GM23338 (cell line): ENCODE data around the gene PPP2R5A. TPM values are rescaled to one million over a fixed set of nuclear protein-coding genes. Genes with fewer than 3 reads are reported as not detected.

Experiments
- ATAC-seq: fragments of 200-7000 bp; cut with Tn5 transposase; 3 replicates; pipeline ENCODE4 v1.9.1; 2020
- DNase-seq: peaks from one replicate; pipeline ENCODE4 v3.0.0-alpha.2; 2015; ENCODE audit warnings: low spot score
- H2AFZ ChIP-seq: fragments of 200-600 bp; sonication (generic); 2 replicates; pipeline ENCODE4 v1.8.0; 2016; ENCODE audit warnings: antibody characterized with exemption, mild to moderate bottlenecking, moderate library complexity
- H3F3A ChIP-seq: fragments of 200-600 bp; sonication (generic); replicated peaks from 2 replicates; pipeline ENCODE4 v1.8.0; 2017; ENCODE audit warnings: antibody characterized with exemption, mixed run types, low read depth
- H3K27ac ChIP-seq: fragments of 200-600 bp; sonication (generic); 2 replicates; pipeline ENCODE4 v1.6.1; 2016; ENCODE audit warnings: low read depth
- H3K27me3 ChIP-seq: fragments of 200-600 bp; sonication (generic); 2 replicates; pipeline ENCODE4 v1.8.0; 2016; ENCODE audit warnings: mild to moderate bottlenecking, mixed run types, moderate library complexity; ENCODE audit not compliant: insufficient read depth
- H3K36me3 ChIP-seq: fragments of 200-600 bp; sonication (generic); 2 replicates; pipeline ENCODE4 v1.8.0; 2016; ENCODE audit warnings: mild to moderate bottlenecking; ENCODE audit not compliant: insufficient read depth
- H3K4me1 ChIP-seq: fragments of 200-600 bp; sonication (generic); 2 replicates; pipeline ENCODE4 v1.8.0; 2016; ENCODE audit warnings: mild to moderate bottlenecking, moderate library complexity; ENCODE audit not compliant: insufficient read depth
- H3K4me2 ChIP-seq: fragments of 200-600 bp; sonication (generic); 2 replicates; pipeline ENCODE4 v1.7.1; 2017; ENCODE audit warnings: mixed run types
- H3K4me3 ChIP-seq: fragments of 200-600 bp; sonication (generic); 2 replicates; pipeline ENCODE4 v1.6.1; 2016; ENCODE audit warnings: mixed run types
- H3K79me2 ChIP-seq: fragments of 200-600 bp; sonication (generic); replicated peaks from 2 replicates; pipeline ENCODE4 v1.8.0; 2017; ENCODE audit warnings: mild to moderate bottlenecking; ENCODE audit not compliant: insufficient read depth
- H3K9me2 ChIP-seq: fragments of 200-600 bp; sonication (generic); 2 replicates; pipeline ENCODE4 v1.8.0; 2017; ENCODE audit not compliant: insufficient read depth
- H4K20me1 ChIP-seq: fragments of 200-600 bp; sonication (generic); replicated peaks from 2 replicates; pipeline ENCODE4 v1.8.0; 2017; ENCODE audit warnings: mild to moderate bottlenecking; ENCODE audit not compliant: insufficient read depth
- H3K27ac Mint-ChIP-seq: 2 replicates; pipeline ENCODE4 v1.8.0; 2020; ENCODE audit warnings: inconsistent platforms, mild to moderate bottlenecking, moderate library complexity, mixed read lengths
- H3K27me3 Mint-ChIP-seq: 3 replicates; pipeline ENCODE4 v1.8.0; 2022; ENCODE audit warnings: low read depth, mild to moderate bottlenecking, moderate library complexity, mixed read lengths, inconsistent platforms; ENCODE audit not compliant: insufficient read depth, poor library complexity
- H3K36me3 Mint-ChIP-seq: 3 replicates; pipeline ENCODE4 v1.8.0; 2021; ENCODE audit warnings: low read depth, mild to moderate bottlenecking, inconsistent platforms, moderate library complexity, mixed read lengths
- H3K4me1 Mint-ChIP-seq: 3 replicates; pipeline ENCODE4 v1.8.0; 2020; ENCODE audit warnings: mild to moderate bottlenecking, inconsistent platforms, mixed read lengths
- H3K4me3 Mint-ChIP-seq: 3 replicates; pipeline ENCODE4 v1.8.0; 2021; ENCODE audit warnings: moderate library complexity, mild to moderate bottlenecking, inconsistent platforms, mixed read lengths
- H3K9me3 Mint-ChIP-seq: 3 replicates; pipeline ENCODE4 v1.8.0; 2020; ENCODE audit warnings: moderate library complexity, mild to moderate bottlenecking, inconsistent platforms, mixed read lengths
- EZH2phosphoT487 ChIP-seq: fragments of 200-600 bp; sonication (generic); IDR thresholded peaks from one replicate; pipeline ENCODE4 v1.8.1; 2018; ENCODE audit warnings: antibody characterized with exemption; ENCODE audit not compliant: unreplicated experiment
- NANOG ChIP-seq: IDR thresholded peaks from 2 replicates; pipeline ENCODE4 v1.6.1; 2016; ENCODE audit warnings: antibody characterized with exemption, borderline replicate concordance
- STAT1 ChIP-seq: IDR thresholded peaks from one replicate; pipeline ENCODE4 v1.6.1; 2016; ENCODE audit warnings: antibody characterized with exemption; ENCODE audit not compliant: unreplicated experiment
- ZNF114 ChIP-seq: fragments of 250-450 bp; sonication (Bioruptor Pico); IDR thresholded peaks from 2 replicates; pipeline ENCODE4 v1.5.0; 2020; ENCODE audit warnings: mild to moderate bottlenecking, moderate library complexity
- polyA plus RNA-seq: library from polyadenylated mRNA; unstranded; fragments of >200 nt; fragmentation: Nextera tagmentation; extraction: Ambion mirVana; gene quantifications from 2 replicates; pipeline ENCODE4 v1.2.1, GENCODE V29; 2016
- total RNA-seq: library from RNA; depleted of rRNA; stranded (reverse); fragments of >200 nt; shearing (Covaris generic); gene quantifications from 2 replicates; pipeline ENCODE4 v1.2.3, GENCODE V29; 2014
- TF ChIP-seq, protein P1 (sequence below): fragments of 250-450 bp; sonication (Bioruptor Pico); IDR thresholded peaks from 2 replicates; pipeline ENCODE4 v1.5.0; 2020; ENCODE audit warnings: mild to moderate bottlenecking, moderate library complexity
- TF ChIP-seq, protein P2 (sequence below), 2 experiments: fragments of 200-600 bp in 1 of 2; sonication (generic) in 1 of 2; conservative IDR thresholded peaks; 2 replicates each; pipeline versions ENCODE4 v1.5.1 to v1.6.1; 2016 to 2017; ENCODE audit warnings: antibody characterized with exemption in 2 of 2, low read depth in 2 of 2, mild to moderate bottlenecking in 2 of 2, moderate library complexity in 1 of 2

PPP2R5A gene
- total and polyA plus RNA-seq, 2 experiments from 2014 or later, result 16.2 to 43.5 TPM

DNA sequence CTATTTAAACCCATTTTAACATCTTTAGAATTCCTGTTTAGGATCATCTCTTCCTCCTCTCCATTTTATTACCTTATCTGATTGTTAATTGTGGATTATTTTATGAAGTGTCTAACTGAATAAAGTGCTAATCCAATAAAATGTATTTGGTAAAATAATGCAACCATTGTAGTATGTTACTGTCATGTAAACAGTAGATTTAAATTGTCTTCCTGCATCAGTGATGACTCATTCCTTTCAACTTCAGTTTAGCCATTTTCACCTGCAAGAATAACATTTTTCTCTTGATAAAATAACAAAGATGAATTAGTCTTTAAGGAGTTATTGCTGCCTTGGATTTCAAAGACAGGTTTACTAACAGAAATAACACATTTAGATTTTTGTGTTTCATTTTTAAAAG, 5.4 kb downstream of the PPP2R5A start:
- peaks cover 5% of the 10 kb centered on the region for H3K27me3 Mint-ChIP-seq
- peaks cover 35% of the 10 kb centered on the region for H3K4me1 ChIP-seq
- no peak overlapping the region for H3K27ac ChIP-seq
- ATAC-seq (no peak), DNase-seq (no peak)
- no peaks in the 10 kb centered on the region for H4K20me1 ChIP-seq
- TF ChIP-seq ZNF114 (CRISPR knock-in tag), result no peak
- no peak for TF ChIP-seq EZH2phosphoT487
- TF ChIP-seq, protein P1, sequence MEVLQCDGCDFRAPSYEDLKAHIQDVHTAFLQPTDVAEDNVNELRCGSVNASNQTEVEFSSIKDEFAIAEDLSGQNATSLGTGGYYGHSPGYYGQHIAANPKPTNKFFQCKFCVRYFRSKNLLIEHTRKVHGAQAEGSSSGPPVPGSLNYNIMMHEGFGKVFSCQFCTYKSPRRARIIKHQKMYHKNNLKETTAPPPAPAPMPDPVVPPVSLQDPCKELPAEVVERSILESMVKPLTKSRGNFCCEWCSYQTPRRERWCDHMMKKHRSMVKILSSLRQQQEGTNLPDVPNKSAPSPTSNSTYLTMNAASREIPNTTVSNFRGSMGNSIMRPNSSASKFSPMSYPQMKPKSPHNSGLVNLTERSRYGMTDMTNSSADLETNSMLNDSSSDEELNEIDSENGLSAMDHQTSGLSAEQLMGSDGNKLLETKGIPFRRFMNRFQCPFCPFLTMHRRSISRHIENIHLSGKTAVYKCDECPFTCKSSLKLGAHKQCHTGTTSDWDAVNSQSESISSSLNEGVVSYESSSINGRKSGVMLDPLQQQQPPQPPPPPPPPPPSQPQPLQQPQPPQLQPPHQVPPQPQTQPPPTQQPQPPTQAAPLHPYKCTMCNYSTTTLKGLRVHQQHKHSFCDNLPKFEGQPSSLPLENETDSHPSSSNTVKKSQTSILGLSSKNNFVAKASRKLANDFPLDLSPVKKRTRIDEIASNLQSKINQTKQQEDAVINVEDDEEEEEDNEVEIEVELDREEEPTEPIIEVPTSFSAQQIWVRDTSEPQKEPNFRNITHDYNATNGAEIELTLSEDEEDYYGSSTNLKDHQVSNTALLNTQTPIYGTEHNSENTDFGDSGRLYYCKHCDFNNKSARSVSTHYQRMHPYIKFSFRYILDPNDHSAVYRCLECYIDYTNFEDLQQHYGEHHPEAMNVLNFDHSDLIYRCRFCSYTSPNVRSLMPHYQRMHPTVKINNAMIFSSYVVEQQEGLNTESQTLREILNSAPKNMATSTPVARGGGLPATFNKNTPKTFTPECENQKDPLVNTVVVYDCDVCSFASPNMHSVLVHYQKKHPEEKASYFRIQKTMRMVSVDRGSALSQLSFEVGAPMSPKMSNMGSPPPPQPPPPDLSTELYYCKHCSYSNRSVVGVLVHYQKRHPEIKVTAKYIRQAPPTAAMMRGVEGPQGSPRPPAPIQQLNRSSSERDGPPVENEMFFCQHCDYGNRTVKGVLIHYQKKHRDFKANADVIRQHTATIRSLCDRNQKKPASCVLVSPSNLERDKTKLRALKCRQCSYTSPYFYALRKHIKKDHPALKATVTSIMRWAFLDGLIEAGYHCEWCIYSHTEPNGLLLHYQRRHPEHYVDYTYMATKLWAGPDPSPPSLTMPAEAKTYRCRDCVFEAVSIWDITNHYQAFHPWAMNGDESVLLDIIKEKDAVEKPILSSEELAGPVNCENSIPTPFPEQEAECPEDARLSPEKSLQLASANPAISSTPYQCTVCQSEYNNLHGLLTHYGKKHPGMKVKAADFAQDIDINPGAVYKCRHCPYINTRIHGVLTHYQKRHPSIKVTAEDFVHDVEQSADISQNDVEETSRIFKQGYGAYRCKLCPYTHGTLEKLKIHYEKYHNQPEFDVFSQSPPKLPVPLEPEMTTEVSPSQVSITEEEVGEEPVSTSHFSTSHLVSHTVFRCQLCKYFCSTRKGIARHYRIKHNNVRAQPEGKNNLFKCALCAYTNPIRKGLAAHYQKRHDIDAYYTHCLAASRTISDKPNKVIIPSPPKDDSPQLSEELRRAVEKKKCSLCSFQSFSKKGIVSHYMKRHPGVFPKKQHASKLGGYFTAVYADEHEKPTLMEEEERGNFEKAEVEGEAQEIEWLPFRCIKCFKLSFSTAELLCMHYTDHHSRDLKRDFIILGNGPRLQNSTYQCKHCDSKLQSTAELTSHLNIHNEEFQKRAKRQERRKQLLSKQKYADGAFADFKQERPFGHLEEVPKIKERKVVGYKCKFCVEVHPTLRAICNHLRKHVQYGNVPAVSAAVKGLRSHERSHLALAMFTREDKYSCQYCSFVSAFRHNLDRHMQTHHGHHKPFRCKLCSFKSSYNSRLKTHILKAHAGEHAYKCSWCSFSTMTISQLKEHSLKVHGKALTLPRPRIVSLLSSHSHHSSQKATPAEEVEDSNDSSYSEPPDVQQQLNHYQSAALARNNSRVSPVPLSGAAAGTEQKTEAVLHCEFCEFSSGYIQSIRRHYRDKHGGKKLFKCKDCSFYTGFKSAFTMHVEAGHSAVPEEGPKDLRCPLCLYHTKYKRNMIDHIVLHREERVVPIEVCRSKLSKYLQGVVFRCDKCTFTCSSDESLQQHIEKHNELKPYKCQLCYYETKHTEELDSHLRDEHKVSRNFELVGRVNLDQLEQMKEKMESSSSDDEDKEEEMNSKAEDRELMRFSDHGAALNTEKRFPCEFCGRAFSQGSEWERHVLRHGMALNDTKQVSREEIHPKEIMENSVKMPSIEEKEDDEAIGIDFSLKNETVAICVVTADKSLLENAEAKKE, result no peak
- no peak for TF ChIP-seq NANOG
- H3K9me3 Mint-ChIP-seq, result peaks cover 3% of the 10 kb centered on the region; the same call in 2 of the 3 replicates
- H3K4me1 Mint-ChIP-seq, result peaks cover 54% of the 10 kb centered on the region
- no peak overlapping the region for H2AFZ ChIP-seq
- H3K4me3 Mint-ChIP-seq, result no peak overlapping the region
- peak overlapping the region; percentile 56; the same call in 1 of the 2 replicates for H3K27ac Mint-ChIP-seq
- peaks cover 87% of the 10 kb centered on the region for H3K79me2 ChIP-seq
- 0 out of 2 replicates have a peak, but pooled peaks cover 5% of the 10 kb centered on the region for H3F3A ChIP-seq
- no peaks in the 10 kb centered on the region for H3K9me2 ChIP-seq
- peak overlapping the region; percentile 31 for H3K4me2 ChIP-seq
- H3K36me3 Mint-ChIP-seq, result peaks cover 4% of the 10 kb centered on the region; the same call in 1 of the 3 replicates
- no peaks in the 10 kb centered on the region for H3K36me3 ChIP-seq
- H3K4me3 ChIP-seq, result no peak overlapping the region
- H3K27me3 ChIP-seq, result no peaks in the 10 kb centered on the region

DNA sequence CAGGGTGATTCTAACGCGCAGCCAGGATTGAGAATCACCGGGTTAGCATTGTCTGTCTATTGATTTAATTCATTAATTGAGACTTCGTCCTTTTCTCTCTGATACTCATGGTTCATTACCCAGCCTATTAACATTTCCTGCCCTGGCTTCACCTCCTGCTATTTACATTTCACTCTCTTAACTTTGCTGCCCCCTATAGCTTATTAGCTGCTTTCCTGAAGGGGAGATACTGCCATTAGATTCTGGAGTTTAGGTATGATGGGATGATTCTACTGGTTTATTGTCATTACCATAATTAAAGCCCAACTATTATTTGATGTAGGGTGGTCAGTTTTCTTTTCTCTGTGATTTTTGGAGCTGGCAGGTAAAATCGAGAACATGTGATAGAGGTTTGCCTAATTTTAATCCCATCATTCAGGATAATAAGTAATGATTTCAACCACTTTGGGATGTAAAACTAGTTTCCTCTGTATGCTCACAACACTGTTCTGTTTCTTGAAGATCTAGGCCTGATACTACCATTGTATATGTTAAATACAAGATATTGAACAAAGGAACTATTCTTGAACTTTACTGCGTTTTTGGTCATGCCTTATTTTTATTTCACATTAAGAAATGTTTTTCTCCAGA, 6.4 kb downstream of the PPP2R5A start:
- Histone ChIP-seq H4K20me1 (no peaks in the 10 kb centered on the region), H3K4me2 (no peak overlapping the region), H3K36me3 (no peaks in the 10 kb centered on the region), H3F3A (0 out of 2 replicates have a peak, but pooled peaks cover 3% of the 10 kb centered on the region), H3K27ac (no peak overlapping the region), H3K79me2 (peaks cover 95% of the 10 kb centered on the region), H3K9me2 (no peaks in the 10 kb centered on the region), H3K4me1 (peaks cover 35% of the 10 kb centered on the region), H3K27me3 (no peaks in the 10 kb centered on the region), H2AFZ (no peak overlapping the region), H3K4me3 (no peak overlapping the region)
- peak; percentile 86 for DNase-seq
- peaks cover under 1% of the 10 kb centered on the region; the same call in 1 of the 3 replicates for H3K9me3 Mint-ChIP-seq
- H3K36me3 Mint-ChIP-seq, result peaks cover under 1% of the 10 kb centered on the region; the same call in 1 of the 3 replicates
- peaks cover 2% of the 10 kb centered on the region for H3K27me3 Mint-ChIP-seq
- peak overlapping the region; percentile 9; the same call in 1 of the 3 replicates for H3K4me3 Mint-ChIP-seq
- H3K4me1 Mint-ChIP-seq, result peaks cover 58% of the 10 kb centered on the region
- TF ChIP-seq, protein P2, sequence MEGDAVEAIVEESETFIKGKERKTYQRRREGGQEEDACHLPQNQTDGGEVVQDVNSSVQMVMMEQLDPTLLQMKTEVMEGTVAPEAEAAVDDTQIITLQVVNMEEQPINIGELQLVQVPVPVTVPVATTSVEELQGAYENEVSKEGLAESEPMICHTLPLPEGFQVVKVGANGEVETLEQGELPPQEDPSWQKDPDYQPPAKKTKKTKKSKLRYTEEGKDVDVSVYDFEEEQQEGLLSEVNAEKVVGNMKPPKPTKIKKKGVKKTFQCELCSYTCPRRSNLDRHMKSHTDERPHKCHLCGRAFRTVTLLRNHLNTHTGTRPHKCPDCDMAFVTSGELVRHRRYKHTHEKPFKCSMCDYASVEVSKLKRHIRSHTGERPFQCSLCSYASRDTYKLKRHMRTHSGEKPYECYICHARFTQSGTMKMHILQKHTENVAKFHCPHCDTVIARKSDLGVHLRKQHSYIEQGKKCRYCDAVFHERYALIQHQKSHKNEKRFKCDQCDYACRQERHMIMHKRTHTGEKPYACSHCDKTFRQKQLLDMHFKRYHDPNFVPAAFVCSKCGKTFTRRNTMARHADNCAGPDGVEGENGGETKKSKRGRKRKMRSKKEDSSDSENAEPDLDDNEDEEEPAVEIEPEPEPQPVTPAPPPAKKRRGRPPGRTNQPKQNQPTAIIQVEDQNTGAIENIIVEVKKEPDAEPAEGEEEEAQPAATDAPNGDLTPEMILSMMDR (conservative IDR thresholded peaks at IDR 0.05; ENCODE audit: low read depth in 2 of 2), result peak; percentile 82 to 85
- TF ChIP-seq STAT1, result no peak
- ATAC-seq, result peak; percentile 93
- H3K27ac Mint-ChIP-seq, result peak overlapping the region; percentile 39; the same call in 1 of the 2 replicates
